HG03442 (cell line): ENCODE data around the gene TMEM82.

Source experiments
- ATAC-seq: cut with Tn5 transposase; IDR thresholded peaks from one replicate; pipeline ENCODE4 v1.9.1; 2021; ENCODE audit warnings: mild to moderate bottlenecking, moderate library complexity; ENCODE audit not compliant: unreplicated experiment

Gene TMEM82

GRCh38 chr1:15719381-15720120, 22.7 kb upstream of the TMEM82 start:
- ATAC-seq, result no peak

DNA sequence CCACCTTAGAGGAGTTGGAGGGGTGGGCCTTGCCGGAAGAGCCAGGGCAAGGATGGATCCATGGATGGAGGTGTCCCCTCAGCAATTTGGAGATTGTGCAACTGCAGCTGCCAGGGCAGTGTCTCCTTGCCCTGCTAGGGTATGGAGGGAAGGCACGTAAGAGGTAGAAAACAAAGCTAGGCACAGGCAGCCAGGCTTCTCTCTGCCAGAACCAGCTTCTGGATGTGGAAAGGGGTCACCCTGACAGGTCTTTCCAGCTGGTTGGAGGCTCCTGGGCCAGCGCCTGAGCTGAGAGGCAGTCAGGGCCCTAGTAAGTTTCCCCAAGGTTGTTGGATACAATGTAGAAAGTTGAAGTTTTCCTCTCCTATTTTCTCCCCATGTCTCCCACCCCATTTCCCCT, 21.4 kb upstream of the TMEM82 start:
- no peak for ATAC-seq

DNA sequence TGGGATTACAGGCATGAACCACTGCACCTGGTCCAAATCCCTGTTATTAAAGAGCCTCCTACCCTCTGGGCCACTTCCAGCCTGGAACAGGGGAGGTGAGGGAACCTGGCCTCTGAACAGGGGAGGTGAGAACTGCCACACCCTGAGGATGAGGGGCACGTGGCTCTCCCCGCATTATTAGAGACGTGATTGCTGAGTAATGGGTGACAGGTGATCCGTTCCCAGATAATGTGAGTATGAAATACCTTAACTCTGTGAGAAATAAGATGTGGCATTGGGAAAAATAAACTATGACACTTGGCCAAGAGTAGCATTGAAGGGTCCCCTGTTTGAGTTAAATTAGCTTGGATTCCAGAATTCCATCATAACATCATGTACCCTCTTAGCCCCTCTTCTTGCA, 19.9 kb upstream of the TMEM82 start:
- ATAC-seq, result no peak

DNA sequence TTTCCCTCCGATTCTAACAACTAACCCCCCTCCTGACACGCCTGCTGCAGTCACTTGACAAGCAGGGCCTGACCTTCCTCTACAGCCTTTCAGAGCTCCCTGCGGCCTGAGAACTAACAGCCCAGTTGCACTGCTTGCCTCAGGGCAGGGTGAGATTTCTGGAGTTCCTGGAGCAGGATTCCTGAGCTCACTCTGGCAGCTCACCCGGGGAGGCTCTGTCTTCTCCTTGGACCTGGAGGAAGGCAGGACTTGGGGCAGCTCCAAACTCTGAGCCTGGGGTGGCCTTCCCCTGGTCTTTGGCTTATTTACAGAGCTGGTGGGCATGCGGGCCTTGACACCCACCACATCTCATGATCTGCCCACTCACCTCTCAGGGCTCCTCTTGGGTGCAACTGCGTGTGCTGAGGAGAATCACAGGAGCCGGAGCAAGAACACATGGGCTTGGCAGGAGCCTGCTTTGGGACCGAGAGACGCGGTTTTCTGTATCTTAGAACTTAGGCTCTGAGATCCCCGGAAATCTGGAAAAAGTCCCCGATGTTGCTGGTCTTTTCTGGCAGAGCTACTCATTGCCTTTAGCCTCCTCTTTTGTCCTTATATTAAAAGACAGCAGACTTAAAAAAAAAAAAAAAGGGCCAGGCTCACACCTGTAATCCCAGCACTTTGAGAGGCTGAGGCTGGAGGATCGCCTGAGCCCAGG, 19.3 kb upstream of the TMEM82 start:
- ATAC-seq, result no peak

GRCh38 chr1:15723631-15724246, 18.6 kb upstream of the TMEM82 start:
- no peak for ATAC-seq

DNA sequence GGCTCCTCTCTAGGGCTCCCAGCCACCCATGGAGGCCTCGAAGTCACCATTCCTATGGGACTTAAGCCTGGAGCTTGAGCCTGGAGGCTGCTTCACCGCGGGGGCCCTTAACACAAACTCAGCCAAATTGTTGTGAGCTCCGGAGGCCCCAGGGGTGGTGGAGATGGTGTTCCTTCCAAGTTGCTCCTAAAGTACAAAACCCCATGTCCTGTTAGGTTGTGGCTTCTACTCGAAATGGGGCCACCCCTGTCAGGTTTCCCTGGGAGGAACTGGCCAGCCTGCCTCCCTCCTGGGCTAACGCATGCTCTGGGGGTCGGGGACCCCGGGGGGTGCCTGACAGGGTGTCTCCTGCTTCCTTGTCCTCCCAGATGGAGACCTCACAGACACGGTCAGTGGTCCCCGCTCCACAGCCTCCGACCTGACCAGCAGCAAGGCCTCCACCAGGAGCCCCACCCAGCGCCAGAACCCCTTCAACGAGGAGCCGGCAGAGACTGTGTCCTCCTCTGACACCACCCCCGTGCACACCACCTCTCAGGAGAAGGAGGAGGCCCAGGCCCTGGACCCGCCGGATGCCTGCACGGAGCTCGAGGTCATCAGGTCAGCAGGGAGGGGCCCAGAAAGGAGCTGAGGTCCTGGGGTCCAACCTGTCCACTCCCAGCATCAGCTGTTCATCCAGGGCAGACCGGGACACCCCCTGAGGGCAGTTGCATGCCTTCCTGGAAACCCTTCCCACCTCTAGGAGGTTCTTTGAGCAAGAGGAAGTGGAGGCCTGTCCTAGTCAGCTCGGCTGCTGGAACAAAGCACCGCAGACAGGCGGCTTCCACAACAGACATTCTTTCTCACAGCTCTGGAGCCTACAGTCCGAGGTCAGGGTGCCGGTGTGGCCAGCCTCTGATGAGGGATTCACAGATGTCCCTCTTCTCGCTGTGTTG, 17.1 kb upstream of the TMEM82 start:
- no peak for ATAC-seq

- no peak for ATAC-seq
Measured at GRCh38 chr1:15726508-15726907, 15.8 kb upstream of the TMEM82 start.

- ATAC-seq, result no peak
Measured at GRCh38 chr1:15727021-15727420, 15.3 kb upstream of the TMEM82 start.

DNA sequence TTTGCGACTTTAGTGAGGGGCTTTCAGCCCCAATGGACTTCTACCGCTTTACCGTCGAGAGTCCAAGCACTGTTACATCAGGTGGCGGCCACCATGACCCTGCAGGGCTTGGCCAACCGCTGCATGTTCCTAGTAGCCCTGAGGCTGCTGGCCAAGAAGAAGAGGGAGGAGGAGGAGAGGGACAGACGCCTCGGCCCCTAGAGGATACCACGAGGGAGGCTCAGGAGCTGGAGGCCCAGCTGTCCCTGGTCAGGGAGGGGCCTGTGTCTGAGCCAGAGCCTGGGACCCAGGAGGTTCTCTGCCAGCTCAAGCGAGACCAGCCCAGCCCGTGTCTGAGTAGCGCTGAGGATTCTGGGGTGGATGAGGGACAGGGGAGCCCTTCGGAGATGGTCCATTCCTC, 14.9 kb upstream of the TMEM82 start:
- no peak for ATAC-seq

- no peak for ATAC-seq
Measured at GRCh38 chr1:15727866-15728534, 14.3 kb upstream of the TMEM82 start.

DNA sequence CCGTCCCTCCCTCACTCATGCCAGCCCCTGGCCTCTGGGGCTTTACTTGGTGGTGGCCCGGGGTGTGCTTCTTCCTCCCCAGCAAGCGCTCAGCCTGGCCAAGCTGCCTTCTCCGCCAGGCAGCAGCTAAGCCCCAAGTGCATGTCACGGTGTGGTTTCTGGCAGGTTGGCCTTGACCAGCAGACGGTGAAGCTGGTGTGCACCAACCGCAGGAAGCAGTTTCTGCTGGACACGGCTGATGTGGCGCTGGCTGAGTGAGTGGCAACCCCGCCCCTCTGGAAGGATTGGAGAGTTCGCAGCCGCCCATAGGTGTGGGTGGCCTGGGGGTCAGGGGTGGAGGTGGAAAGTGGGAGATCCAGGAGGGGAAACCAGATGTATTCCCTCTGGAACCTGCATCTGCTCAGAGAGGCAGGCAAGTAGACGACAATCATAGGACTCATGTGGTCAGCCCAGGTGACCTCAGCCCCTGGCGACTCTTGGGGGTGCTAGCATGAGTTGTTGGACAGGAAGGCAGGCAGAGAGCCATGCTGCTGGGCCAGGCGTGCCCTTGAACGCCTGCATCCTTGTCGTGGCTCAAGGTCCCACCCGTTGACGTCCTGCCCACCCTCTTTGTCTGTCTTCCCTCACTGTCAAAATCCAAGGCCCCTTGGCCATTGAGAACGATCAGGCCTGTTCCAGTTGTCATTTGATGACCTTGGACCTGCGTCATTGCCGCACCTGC, 13.2 kb upstream of the TMEM82 start:
- ATAC-seq, result no peak

GRCh38 chr1:15730423-15730822, 11.9 kb upstream of the TMEM82 start:
- no peak for ATAC-seq

GRCh38 chr1:15730936-15731335, 11.4 kb upstream of the TMEM82 start:
- no peak for ATAC-seq

GRCh38 chr1:15731735-15732685, 10.3 kb upstream of the TMEM82 start:
- ATAC-seq, result no peak

- ATAC-seq, result no peak
Measured at GRCh38 chr1:15732686-15733081, 9.6 kb upstream of the TMEM82 start.

GRCh38 chr1:15733218-15733725, 9.0 kb upstream of the TMEM82 start:
- ATAC-seq, result no peak

DNA sequence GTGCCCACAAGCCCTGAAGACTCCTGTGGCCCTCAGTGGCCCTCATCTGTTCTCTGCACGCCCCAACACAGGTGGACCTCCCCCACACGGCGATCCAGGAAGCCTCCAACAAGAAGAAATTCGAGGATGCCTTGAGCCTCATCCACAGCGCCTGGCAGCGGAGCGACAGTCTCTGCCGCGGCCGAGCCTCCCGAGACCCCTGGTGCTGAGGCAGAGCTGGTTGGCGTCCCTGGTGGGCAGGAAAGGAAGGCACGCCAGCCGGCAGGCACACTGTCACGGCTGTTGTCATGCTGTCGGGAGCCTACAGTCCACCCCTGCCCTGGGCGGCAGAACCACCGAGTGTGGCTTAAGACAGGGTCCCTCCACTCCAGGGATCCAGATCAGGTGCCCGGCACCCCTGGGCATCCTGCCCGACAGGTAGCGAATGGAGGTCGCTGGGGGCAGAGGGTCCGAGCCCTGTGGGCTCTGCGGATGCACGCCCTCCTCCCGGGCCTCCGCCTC, 8.5 kb upstream of the TMEM82 start:
- no peak for ATAC-seq

DNA sequence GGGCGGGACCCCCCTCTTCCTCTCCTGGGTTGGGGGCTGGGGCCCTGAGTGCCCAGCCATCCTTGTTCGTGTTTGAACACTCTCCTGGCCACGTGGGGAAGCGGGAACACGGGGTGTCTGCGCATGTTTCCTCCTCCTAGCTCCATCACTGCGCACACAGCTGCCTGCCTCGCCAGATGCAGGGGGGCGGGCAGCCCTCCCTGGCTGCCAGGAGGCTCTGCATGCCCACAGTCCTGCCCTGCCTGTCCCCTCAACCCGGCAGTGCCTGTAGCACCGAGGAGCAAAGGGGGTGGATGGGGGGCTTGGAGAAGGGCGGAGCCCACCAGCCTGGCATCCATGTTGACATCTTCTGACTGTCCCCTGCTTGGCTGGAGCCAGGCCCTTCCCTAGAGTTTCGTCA, 8.0 kb upstream of the TMEM82 start:
- ATAC-seq, result no peak
